LNCaP clone FGC (cell line): ENCODE measurements around the gene DGKZ.
A peak's percentile ranks its signal among the peaks of the same experiment; 100 is the strongest.
"Not testable (repeated sequence)": the region's sequence is repeated elsewhere in the genome, so short reads cannot be mapped to it uniquely, and the experiment has no call there.

Experiments used
- DNase-seq: peaks from one replicate; pipeline ENCODE4 v3.0.0-alpha.2; 2011; ENCODE audit warnings: low read depth
- H3K4me3 ChIP-seq: 2 replicates; pipeline ENCODE4 v1.5.1; 2011; ENCODE audit warnings: mild to moderate bottlenecking, low read depth, low read length, control low read depth
- TF ChIP-seq, protein P1 (sequence below): IDR thresholded peaks from 2 replicates; pipeline ENCODE4 v1.5.1; 2012; ENCODE audit warnings: mild to moderate bottlenecking; ENCODE audit not compliant: control insufficient read depth, insufficient read depth; ENCODE audit errors: extremely low read depth

DGKZ gene

DNA sequence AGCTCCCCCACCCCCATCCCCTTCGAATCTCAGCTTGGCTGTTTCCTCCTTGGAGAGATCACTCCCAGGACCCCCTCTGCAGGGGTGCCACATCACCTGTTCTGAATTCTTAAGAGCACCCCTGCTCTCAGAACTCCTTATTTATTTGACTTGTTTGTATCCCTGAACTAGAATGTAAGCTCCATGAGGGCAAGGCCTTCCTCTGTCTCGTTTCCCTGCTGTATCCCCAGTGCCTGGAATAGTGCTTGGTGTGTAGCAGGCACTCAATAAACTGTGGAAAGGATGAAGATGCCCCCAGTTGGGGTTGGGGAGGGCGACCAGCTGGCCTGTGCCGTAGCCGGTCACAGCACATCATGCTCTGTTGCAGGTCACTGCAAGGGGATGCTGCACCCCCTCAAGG lies 30.6 kb downstream of the DGKZ start:
- TF ChIP-seq, protein P1, sequence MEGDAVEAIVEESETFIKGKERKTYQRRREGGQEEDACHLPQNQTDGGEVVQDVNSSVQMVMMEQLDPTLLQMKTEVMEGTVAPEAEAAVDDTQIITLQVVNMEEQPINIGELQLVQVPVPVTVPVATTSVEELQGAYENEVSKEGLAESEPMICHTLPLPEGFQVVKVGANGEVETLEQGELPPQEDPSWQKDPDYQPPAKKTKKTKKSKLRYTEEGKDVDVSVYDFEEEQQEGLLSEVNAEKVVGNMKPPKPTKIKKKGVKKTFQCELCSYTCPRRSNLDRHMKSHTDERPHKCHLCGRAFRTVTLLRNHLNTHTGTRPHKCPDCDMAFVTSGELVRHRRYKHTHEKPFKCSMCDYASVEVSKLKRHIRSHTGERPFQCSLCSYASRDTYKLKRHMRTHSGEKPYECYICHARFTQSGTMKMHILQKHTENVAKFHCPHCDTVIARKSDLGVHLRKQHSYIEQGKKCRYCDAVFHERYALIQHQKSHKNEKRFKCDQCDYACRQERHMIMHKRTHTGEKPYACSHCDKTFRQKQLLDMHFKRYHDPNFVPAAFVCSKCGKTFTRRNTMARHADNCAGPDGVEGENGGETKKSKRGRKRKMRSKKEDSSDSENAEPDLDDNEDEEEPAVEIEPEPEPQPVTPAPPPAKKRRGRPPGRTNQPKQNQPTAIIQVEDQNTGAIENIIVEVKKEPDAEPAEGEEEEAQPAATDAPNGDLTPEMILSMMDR: no peak
- H3K4me3 ChIP-seq: no peak overlapping the region
- DNase-seq: no peak

- no peak overlapping the region for H3K4me3 ChIP-seq
- TF ChIP-seq, protein P1: no peak
- DNase-seq: no peak
These were observed 31.0 kb downstream of the DGKZ start for GRCh38 chr11:46378296-46378695.

DNA sequence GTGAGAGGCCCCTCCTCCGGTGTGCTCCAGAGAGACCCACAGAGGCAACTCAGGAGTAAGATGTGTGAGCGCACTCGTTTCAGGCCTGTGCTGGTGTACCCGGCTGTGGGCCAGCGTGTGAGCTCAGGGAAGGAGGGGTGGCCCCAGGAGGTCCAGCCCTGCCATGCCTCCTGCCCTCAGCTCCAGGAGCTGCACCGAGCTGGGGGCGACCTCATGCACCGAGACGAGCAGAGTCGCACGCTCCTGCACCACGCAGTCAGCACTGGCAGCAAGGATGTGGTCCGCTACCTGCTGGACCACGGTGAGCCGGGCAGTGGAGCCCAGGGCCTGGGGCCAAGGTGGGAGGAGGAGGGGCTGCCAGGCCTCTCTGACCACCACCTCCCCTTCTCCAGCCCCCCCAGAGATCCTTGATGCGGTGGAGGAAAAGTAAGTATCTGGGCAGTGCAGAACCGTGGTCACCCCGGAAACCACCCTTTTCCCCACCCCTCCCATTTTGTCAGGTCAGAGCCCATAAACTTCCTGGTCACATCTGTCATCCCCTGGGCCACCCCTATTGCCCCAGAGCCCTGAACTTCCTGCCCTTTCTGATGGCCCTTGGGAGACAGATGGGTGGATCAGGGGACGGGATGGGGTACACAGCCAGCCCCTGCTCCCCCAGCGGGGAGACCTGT lies 31.7 kb downstream of the DGKZ start:
- no peak overlapping the region for H3K4me3 ChIP-seq
- DNase-seq: no peak
- TF ChIP-seq, protein P1: no peak

DNA sequence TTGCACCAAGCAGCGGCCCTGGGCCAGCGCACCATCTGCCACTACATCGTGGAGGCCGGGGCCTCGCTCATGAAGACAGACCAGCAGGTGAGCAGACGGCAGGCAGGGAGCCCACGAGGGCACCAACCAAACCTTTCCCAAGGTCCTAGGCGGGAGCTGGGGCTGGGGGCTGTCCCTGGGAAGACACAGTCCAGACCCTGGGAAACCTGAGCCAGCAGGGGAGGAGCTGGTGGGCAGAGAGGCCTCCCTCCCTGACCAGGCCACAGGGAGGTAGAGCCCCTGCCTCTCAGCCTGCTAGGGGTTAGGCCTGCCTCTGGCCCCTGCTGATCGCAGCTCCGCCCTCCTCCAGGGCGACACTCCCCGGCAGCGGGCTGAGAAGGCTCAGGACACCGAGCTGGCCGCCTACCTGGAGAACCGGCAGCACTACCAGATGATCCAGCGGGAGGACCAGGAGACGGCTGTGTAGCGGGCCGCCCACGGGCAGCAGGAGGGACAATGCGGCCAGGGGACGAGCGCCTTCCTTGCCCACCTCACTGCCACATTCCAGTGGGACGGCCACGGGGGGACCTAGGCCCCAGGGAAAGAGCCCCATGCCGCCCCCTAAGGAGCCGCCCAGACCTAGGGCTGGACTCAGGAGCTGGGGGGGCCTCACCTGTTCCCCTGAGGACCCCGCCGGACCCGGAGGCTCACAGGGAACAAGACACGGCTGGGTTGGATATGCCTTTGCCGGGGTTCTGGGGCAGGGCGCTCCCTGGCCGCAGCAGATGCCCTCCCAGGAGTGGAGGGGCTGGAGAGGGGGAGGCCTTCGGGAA lies 32.4 kb downstream of the DGKZ start:
- H3K4me3 ChIP-seq, DNase-seq: not testable (repeated sequence)

DNA sequence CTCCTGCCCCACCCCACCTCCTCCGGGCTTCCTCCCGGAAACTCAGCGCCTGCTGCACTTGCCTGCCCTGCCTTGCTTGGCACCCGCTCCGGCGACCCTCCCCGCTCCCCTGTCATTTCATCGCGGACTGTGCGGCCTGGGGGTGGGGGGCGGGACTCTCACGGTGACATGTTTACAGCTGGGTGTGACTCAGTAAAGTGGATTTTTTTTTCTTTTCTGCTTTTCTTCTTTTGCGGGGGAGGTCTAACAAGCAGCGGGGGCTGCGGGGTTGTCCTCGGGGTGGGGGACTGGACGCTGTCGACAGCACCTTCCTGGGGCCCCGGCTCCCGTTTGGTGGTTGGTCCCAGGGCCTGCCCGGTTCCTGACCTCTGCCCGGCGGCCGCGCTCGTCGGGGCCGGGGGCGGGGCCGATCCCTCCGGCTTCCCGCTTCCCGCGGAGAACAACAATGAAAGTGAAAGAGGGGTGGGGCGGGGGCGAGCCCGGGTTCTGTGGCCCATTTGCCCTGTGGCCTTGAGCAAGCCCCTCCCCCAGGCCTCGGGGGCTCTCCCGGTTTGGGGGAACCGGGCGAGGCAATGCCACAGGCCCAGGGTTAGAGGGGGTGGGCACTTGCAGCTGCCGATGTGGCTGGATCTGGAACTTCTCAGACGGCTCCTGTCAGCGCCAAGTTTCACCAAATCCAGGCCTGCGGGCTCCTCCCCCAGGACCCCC lies 33.2 kb downstream of the DGKZ start:
- H3K4me3 ChIP-seq: no peak overlapping the region
- TF ChIP-seq, protein P1: no peak
- no peak for DNase-seq

DNA sequence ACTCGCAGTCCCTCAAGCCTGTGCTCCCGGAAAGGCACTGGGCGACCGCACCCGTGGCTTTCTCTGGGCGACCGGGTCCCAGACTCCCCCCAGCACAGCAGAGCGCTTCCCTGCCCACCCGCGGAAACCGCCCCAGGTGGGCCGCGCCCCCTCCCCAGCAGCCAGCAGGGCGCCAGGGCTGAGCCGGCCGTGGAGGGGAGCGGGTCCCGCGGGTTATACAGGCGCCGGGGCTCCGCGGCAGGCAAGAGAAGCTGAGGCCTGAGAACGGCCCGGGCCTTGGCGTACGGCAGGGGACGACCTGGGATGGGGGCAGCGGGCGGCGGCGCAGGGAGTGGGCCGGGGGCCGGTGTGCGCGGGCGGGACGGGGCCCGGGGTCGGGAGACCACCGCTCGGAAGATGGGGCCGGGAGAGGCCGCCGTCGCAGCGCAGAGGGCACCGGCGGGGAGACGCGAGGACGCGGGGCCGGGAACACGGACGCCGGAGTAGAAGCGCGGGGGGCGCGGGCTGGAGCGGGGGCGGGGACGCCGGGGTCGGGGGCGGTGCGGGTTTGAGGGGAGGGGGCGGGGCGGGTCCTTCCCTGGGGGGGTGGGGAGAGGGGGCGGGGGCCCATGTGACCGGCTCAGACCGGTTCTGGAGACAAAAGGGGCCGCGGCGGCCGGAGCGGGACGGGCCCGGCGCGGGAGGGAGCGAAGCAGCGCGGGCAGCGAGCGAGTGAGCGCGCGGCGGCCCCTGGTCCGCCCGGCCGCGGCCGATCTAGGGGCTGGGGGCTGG lies 34.0 kb downstream of the DGKZ start, which contains the start of gene MDK:
TSS of gene MDK (plus strand) at position 622 of the 771 bp plus-strand sequence. CDS start 389 bp downstream, outside the sequence.
- TF ChIP-seq, protein P1: no peak
- DNase-seq: no peak
- H3K4me3 ChIP-seq: peak within 1 kb of the TSS; percentile 48
